IPS-18a (cell line): Measurements from ENCODE around the gene PTPRA.

Source experiments
- H3K27ac ChIP-seq: one replicate; pipeline ENCODE4 v1.5.1; 2013; ENCODE audit warnings: low read length
- H3K27me3 ChIP-seq: one replicate; pipeline ENCODE4 v1.6.1; 2013; ENCODE audit warnings: mild to moderate bottlenecking, low read length; ENCODE audit not compliant: control insufficient read depth, insufficient read depth
- H3K36me3 ChIP-seq: one replicate; pipeline ENCODE4 v1.6.1; 2013; ENCODE audit warnings: low read depth, low read length; ENCODE audit not compliant: control insufficient read depth
- H3K4me1 ChIP-seq: one replicate; pipeline ENCODE4 v1.6.1; 2013; ENCODE audit warnings: low read depth, low read length; ENCODE audit not compliant: control insufficient read depth
- H3K4me3 ChIP-seq: one replicate; pipeline ENCODE4 v1.5.1; 2013; ENCODE audit warnings: low read length
- H3K9ac ChIP-seq: one replicate; pipeline ENCODE4 v1.6.1; 2013; ENCODE audit warnings: mild to moderate bottlenecking, low read length, moderate library complexity
- H3K9me3 ChIP-seq: one replicate; pipeline ENCODE4 v1.6.1; 2013; ENCODE audit warnings: low read depth, low read length; ENCODE audit not compliant: control insufficient read depth

Gene PTPRA

GRCh38 chr20:2946988-2947961, 74.0 kb downstream of the PTPRA start:
- Histone ChIP-seq H3K9ac (no peak overlapping the region), H3K27me3 (no peaks in the 10 kb centered on the region), H3K27ac (no peak overlapping the region), H3K36me3 (no peaks in the 10 kb centered on the region), H3K9me3 (no peaks in the 10 kb centered on the region), H3K4me3 (no peak overlapping the region), H3K4me1 (peaks cover 9% of the 10 kb centered on the region)

- Histone ChIP-seq H3K4me1 (peaks cover 9% of the 10 kb centered on the region), H3K9ac (no peak overlapping the region), H3K9me3 (no peaks in the 10 kb centered on the region), H3K27me3 (no peaks in the 10 kb centered on the region), H3K36me3 (no peaks in the 10 kb centered on the region), H3K4me3 (no peak overlapping the region), H3K27ac (no peak overlapping the region)
Measured at GRCh38 chr20:2948968-2949367, 75.7 kb downstream of the PTPRA start.

GRCh38 chr20:2952766-2953165, 79.5 kb downstream of the PTPRA start:
- H3K36me3 ChIP-seq = no peaks in the 10 kb centered on the region
- H3K9ac ChIP-seq = no peak overlapping the region
- no peak overlapping the region for H3K4me3 ChIP-seq
- H3K9me3 ChIP-seq = no peaks in the 10 kb centered on the region
- H3K27me3 ChIP-seq = no peaks in the 10 kb centered on the region
- no peaks in the 10 kb centered on the region for H3K4me1 ChIP-seq
- H3K27ac ChIP-seq = no peak overlapping the region

- H3K9ac ChIP-seq = no peak overlapping the region
- no peaks in the 10 kb centered on the region for H3K36me3 ChIP-seq
- no peaks in the 10 kb centered on the region for H3K27me3 ChIP-seq
- no peak overlapping the region for H3K27ac ChIP-seq
- H3K4me1 ChIP-seq = no peaks in the 10 kb centered on the region
- no peaks in the 10 kb centered on the region for H3K9me3 ChIP-seq
- no peak overlapping the region for H3K4me3 ChIP-seq
Measured at GRCh38 chr20:2955257-2955970, 82.1 kb downstream of the PTPRA start.

GRCh38 chr20:2956480-2956879, 83.2 kb downstream of the PTPRA start:
- Histone ChIP-seq H3K4me3 (no peak overlapping the region), H3K27ac (no peak overlapping the region), H3K9ac (no peak overlapping the region), H3K4me1 (no peaks in the 10 kb centered on the region), H3K36me3 (no peaks in the 10 kb centered on the region), H3K9me3 (no peaks in the 10 kb centered on the region), H3K27me3 (no peaks in the 10 kb centered on the region)

GRCh38 chr20:2967841-2968240, 94.6 kb downstream of the PTPRA start:
- peak overlapping the region; percentile 2 for H3K9ac ChIP-seq
- peaks cover 10% of the 10 kb centered on the region for H3K36me3 ChIP-seq
- H3K27me3 ChIP-seq = no peaks in the 10 kb centered on the region

GRCh38 chr20:2972126-2972525, 98.8 kb downstream of the PTPRA start:
- Histone ChIP-seq H3K9me3 (no peaks in the 10 kb centered on the region), H3K27me3 (no peaks in the 10 kb centered on the region), H3K4me3 (no peak overlapping the region), H3K4me1 (no peaks in the 10 kb centered on the region), H3K36me3 (no peaks in the 10 kb centered on the region), H3K9ac (no peak overlapping the region), H3K27ac (no peak overlapping the region)

More at GRCh38 chr20:2967841-2968240, 94.6 kb downstream of the PTPRA start:
- Histone ChIP-seq H3K9me3 (no peaks in the 10 kb centered on the region), H3K4me3 (no peak overlapping the region), H3K4me1 (no peaks in the 10 kb centered on the region), H3K27ac (peak overlapping the region; percentile 33)

GRCh38 chr20:2973574-2973973, 100.3 kb downstream of the PTPRA start:
- Histone ChIP-seq H3K4me1 (no peaks in the 10 kb centered on the region), H3K27me3 (no peaks in the 10 kb centered on the region), H3K36me3 (no peaks in the 10 kb centered on the region), H3K27ac (no peak overlapping the region), H3K9me3 (no peaks in the 10 kb centered on the region), H3K9ac (no peak overlapping the region), H3K4me3 (no peak overlapping the region)

- Histone ChIP-seq H3K36me3 (no peaks in the 10 kb centered on the region), H3K4me3 (no peak overlapping the region), H3K9ac (no peak overlapping the region), H3K27me3 (no peaks in the 10 kb centered on the region), H3K9me3 (no peaks in the 10 kb centered on the region), H3K27ac (no peak overlapping the region), H3K4me1 (no peaks in the 10 kb centered on the region)
Measured at GRCh38 chr20:2978519-2978918, 105.2 kb downstream of the PTPRA start.

GRCh38 chr20:2981646-2982045, 108.4 kb downstream of the PTPRA start:
- peaks cover 5% of the 10 kb centered on the region for H3K36me3 ChIP-seq
- no peaks in the 10 kb centered on the region for H3K27me3 ChIP-seq
- no peak overlapping the region for H3K27ac ChIP-seq
- H3K4me1 ChIP-seq = no peaks in the 10 kb centered on the region
- no peaks in the 10 kb centered on the region for H3K9me3 ChIP-seq
- no peak overlapping the region for H3K9ac ChIP-seq
- no peak overlapping the region for H3K4me3 ChIP-seq

- no peaks in the 10 kb centered on the region for H3K4me1 ChIP-seq
- H3K4me3 ChIP-seq = no peak overlapping the region
- H3K9me3 ChIP-seq = no peaks in the 10 kb centered on the region
- no peak overlapping the region for H3K9ac ChIP-seq
- no peak overlapping the region for H3K27ac ChIP-seq
- H3K27me3 ChIP-seq = no peaks in the 10 kb centered on the region
- H3K36me3 ChIP-seq = peaks cover 16% of the 10 kb centered on the region
Measured at GRCh38 chr20:2983508-2983907, 110.2 kb downstream of the PTPRA start.
